ENCODE data around the gene SCGB3A1. TPM values are rescaled to one million over a fixed set of nuclear protein-coding genes. Genes with fewer than 3 reads are reported as not detected.

Gene SCGB3A1
- total RNA-seq, 1 experiment from 2014 or later, result not detected

DNA sequence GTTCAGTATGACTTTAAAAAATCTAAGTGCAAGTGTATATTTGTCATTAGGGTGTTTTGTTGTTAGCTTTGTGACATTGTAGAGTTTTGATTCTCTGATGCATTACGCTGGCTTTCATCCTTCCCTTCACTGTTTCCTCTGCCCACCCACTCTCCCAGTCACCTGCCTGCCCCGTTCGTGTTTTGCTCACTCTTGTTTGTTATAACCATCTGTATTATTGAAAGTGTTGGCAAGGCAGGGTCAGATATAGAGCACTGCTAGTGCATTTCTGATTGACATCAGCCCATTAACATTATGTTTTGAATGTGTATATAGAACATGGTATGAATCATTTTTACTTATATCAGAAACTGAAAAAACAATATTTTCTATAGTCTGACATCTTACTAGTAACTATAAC lies 27.3 kb downstream of the SCGB3A1 start:
- Histone ChIP-seq H3K27ac (ENCODE audit: insufficient read length, low read depth, low read length) (no peak overlapping the region), H3K9ac (ENCODE audit: extremely low read depth, insufficient read length, low read length) (no peak overlapping the region), H3K23ac (ENCODE audit: insufficient read length, low read depth, low read length) (no peak overlapping the region), H2AK5ac (ENCODE audit: insufficient read length, low read length) (no peak overlapping the region), H2BK5ac (ENCODE audit: insufficient read length, low read length) (no peak overlapping the region), H3T11ph (ENCODE audit: low read length) (no peak overlapping the region), H3K79me1 (ENCODE audit: insufficient read depth, low read depth, low read length, poor library complexity, severe bottlenecking) (peaks cover 6% of the 10 kb centered on the region), H3K18ac (ENCODE audit: insufficient read length, low read depth, low read length) (no peak overlapping the region), H2BK15ac (ENCODE audit: low read depth, low read length) (no peak overlapping the region), H3K9me3 (ENCODE audit: control insufficient read depth, low read depth, low read length) (no peaks in the 10 kb centered on the region), H4K91ac (ENCODE audit: insufficient read length, low read depth, low read length) (no peak overlapping the region), H3K14ac (ENCODE audit: insufficient read depth, low read length) (no peak overlapping the region), H2AFZ (ENCODE audit: low read length) (no peak overlapping the region), H3K79me2 (ENCODE audit: insufficient read depth, low read length) (peaks cover 4% of the 10 kb centered on the region; the same call in 1 of the 2 replicates), H3K27me3 (ENCODE audit: insufficient read depth, low read length) (no peaks in the 10 kb centered on the region), H3K4me2 (ENCODE audit: insufficient read depth, insufficient read length, low read length) (no peak overlapping the region), H2BK20ac (ENCODE audit: low read depth, low read length, poor library complexity, severe bottlenecking) (no peak overlapping the region), H3K4ac (ENCODE audit: low read depth, low read length) (no peak overlapping the region), H4K8ac (replicated peaks; ENCODE audit: insufficient read length, low read depth, low read length) (no peak overlapping the region), H4K5ac (ENCODE audit: insufficient read length, low read depth, low read length) (no peak overlapping the region), H2BK12ac (ENCODE audit: insufficient read length, low read depth, low read length) (no peak overlapping the region), H2BK120ac (ENCODE audit: low read depth, low read length, poor library complexity, severe bottlenecking) (no peak overlapping the region), H3K4me1 (ENCODE audit: insufficient read depth, low read length) (no peaks in the 10 kb centered on the region), H3K56ac (ENCODE audit: insufficient read length, low read depth, low read length) (no peak overlapping the region), H4K20me1 (ENCODE audit: control insufficient read depth, insufficient read depth, insufficient read length) (no peaks in the 10 kb centered on the region), H3K23me2 (ENCODE audit: insufficient read length, low read depth, low read length, poor library complexity, severe bottlenecking) (no peaks in the 10 kb centered on the region)
- 0 out of 7 replicates have a peak overlapping the region, but pooled peaks of 1 of the 3 experiments have one; percentile 45 for H3K27ac Mint-ChIP-seq
- no peaks in the 10 kb centered on the region for H3K9me3 Mint-ChIP-seq
- no peaks in the 10 kb centered on the region for H3K4me1 Mint-ChIP-seq
- no peaks in the 10 kb centered on the region for H3K27me3 Mint-ChIP-seq (ENCODE audit: low read depth)
- TF ChIP-seq, protein P1, sequence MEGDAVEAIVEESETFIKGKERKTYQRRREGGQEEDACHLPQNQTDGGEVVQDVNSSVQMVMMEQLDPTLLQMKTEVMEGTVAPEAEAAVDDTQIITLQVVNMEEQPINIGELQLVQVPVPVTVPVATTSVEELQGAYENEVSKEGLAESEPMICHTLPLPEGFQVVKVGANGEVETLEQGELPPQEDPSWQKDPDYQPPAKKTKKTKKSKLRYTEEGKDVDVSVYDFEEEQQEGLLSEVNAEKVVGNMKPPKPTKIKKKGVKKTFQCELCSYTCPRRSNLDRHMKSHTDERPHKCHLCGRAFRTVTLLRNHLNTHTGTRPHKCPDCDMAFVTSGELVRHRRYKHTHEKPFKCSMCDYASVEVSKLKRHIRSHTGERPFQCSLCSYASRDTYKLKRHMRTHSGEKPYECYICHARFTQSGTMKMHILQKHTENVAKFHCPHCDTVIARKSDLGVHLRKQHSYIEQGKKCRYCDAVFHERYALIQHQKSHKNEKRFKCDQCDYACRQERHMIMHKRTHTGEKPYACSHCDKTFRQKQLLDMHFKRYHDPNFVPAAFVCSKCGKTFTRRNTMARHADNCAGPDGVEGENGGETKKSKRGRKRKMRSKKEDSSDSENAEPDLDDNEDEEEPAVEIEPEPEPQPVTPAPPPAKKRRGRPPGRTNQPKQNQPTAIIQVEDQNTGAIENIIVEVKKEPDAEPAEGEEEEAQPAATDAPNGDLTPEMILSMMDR (conservative IDR thresholded peaks at IDR 0.05), result no peak
- WGBS (ENCODE audit: extremely low coverage, insufficient read length, low lambda C conversion rate), result no CpG with 5 or more reads among the region's 3 CpGs
- H3K36me3 Mint-ChIP-seq (ENCODE audit: insufficient read depth in 1 of 3, low read depth in 3 of 3), result peaks cover 35 to 83% (median 72%) of the 10 kb centered on the region in 3 experiments; a peak in 6 of 7 replicates
- DNase-seq, result no peak
- H3K4me3 Mint-ChIP-seq, result no peak overlapping the region
